Renal pelvis (tissue), 4 donors: ENCODE results near the gene EIF3M. TPM values are rescaled to one million over a fixed set of nuclear protein-coding genes. Genes with fewer than 3 reads are reported as not detected.
"Not testable (repeated sequence)": the region's sequence is repeated elsewhere in the genome, so short reads cannot be mapped to it uniquely, and the experiment has no call there.

Source experiments
- DNase-seq: peaks from one replicate; pipeline ENCODE4 v3.0.0-alpha.2; 2013
- polyA plus RNA-seq, 3 donors: library from polyadenylated mRNA; unstranded; fragments of 120-200 nt; gene quantifications; one replicate each; pipeline ENCODE4 v1.2.1, GENCODE V29; 2013; ENCODE audit not compliant: insufficient read length in 3 of 3

Gene EIF3M
- polyA plus RNA-seq, 3 donors, result 625 to 694 (median 681) TPM

DNA sequence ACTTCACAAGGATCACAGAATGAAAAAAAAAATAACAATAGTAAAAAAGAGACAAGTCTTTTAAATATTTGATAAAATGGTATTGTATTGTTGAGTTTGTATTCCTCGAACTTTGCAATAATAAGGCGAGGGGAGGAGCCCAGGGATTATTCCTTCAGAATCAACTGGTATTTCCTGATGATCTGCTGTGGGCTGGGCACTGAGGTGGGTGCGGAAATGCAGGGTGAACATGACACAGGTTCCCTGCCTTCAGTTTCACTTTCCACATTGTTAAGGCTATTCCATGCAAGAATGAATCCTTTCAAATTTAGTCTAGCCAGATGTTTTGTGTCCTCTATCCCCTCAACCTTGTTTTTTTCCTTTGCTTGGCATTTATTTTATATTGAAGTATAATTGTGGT lies 2.1 kb upstream of the EIF3M start:
- no peak for DNase-seq

DNA sequence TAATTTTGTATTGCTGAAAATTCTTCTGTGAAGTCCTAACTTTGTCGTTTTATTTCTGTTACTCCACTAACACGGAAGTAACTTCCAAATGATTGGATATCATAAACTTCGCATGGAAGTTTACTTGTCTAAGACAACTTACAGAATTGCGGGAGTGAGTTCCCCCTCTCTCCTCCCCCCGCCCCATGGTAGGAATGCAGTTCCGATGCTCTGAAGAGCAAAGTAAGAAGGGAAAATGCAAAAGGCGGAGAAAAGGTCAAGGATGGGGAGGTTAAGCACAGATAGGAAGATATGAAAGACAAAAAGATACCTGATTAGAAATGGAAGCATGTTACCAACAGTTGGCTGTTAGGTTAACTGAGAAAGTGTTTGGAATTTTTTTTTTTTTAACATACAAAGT lies 1.3 kb downstream of the EIF3M start:
- DNase-seq, result no peak

DNA sequence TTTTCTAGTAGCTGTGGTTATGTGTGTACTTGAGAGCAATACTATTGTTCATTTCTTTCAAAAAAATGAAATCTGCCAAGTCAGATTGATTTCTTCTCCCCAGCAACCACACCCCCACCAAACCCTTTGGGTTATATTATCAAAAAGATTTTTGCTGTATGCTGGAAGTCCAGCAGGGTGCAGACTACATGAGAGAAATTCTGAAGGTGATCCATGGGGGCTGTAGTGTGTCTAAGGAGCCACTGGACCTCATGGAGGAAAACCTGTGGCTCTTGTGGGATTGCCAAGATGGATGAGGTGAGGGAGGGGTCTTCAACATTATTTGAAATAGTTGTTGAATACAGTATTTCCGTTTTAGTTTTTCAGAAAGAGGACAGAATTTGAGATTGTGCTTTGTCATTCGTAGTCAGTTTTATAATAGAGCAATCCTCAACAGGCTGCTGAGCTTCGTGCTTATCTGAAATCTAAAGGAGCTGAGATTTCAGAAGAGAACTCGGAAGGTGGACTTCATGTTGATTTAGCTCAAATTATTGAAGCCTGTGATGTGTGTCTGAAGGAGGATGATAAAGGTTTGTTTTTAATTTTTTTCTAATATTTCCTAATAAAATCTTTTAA lies 3.1 kb downstream of the EIF3M start:
- no peak for DNase-seq

DNA sequence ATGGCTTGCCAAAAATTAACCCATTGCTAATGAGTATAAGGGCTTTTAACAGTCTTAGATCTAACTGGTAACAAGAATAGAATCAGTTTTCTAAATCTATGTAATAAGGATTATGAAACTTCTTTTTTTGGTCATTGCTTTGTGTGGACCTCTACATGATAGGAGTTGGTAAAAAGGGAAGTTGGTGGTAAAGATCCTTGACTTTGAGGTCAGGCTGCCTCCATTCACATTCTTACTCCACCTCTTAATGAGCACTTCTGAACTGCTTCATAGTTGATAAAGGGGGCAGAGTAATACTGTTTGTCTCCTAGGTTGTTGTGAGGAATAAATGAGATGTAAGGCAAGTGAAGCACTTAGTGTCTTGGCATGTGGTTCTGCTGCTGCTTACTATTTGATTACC lies 10.6 kb downstream of the EIF3M start:
- no peak for DNase-seq

DNA sequence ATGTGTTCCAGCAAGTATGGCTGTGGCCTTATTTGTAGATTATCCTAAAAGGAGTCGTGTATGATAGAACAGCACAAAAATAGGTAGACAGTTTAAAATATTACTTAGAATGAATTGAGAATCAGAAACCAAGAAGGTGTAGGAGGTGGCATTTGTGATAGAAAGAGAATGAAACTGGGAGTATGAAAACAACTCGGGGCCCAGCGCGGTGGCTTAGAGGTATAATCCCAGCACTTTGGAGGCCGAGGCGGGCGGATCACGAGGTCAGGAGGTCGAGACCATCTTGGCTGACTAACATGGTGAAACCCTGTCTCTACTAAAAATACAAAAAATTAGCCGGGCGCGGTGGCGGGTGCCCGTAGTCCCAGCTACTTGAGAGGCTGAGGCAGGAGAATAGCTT lies 12.5 kb downstream of the EIF3M start:
- not testable (repeated sequence) for DNase-seq

DNA sequence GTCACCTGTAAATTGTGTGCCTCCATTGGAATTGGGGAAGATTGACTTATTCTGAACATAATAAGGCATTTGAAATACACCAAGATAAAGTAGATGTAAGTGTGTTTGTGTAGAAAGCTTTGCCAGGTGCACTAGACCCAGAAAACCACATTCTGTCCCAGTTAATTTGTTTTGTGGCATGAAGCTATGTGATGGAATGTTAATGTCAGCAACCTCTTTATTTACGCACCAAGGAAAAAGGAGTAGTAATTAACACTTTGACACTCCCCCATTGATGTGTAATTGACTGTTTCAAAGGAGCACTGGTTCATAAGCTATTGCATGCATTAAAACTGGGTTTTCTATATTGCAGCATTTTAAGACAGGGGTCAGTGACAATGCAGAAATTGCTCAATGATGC lies 14.3 kb downstream of the EIF3M start:
- peak; percentile 68 for DNase-seq

DNA sequence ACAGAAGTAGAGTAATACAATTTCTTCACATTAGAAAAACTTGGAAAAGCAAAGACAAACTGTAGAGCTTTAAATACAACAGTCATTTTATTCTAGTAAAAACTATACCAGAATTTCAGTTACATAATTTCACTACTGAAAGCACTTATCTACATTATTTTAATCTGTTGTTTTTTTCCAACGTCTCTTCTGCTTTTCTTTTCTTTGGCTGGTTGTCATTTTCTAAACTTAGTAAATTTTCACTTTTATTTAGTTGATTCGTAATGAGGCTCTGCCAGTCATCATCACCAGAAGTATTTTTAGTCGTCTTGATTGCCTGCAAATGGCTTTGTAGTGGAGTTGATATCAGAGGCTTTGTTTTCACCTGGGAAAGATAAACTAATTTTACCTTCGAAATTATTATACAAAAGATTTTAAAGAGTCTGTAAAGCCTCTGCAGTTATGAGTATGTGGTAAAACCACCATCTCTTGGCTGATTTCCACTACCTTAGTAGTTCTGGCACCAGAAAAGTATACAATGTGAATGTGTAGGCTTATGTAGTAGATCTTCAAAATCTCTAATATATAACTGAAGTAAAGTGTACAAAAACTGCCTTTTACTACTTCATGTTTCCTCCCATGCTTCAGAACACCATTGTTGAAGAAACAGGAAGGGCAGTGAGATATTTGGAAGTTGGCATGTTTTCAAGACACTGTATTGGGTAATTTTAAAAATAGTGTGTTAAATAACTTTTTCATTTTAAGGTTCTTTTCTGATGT lies 19.2 kb downstream of the EIF3M start:
- DNase-seq, result no peak

DNA sequence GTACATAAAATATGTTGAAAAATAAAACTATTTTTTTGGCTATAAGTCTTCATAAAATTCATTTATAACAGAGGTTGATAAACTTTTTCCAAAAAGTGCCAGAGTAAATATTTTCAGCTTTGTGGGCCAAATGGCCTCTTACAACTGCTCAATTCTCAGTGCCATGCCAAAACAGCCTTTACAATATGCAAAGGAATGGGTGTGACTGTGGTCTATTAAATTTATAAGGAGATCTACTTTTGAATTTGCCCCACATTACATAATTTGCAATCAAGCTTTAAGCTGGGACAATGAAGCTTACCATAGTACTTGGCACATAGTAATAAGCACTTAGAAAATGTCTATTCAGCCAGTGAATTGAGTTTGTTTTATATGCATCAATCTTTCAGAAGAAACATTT lies 22.6 kb downstream of the EIF3M start:
- no peak for DNase-seq

DNA sequence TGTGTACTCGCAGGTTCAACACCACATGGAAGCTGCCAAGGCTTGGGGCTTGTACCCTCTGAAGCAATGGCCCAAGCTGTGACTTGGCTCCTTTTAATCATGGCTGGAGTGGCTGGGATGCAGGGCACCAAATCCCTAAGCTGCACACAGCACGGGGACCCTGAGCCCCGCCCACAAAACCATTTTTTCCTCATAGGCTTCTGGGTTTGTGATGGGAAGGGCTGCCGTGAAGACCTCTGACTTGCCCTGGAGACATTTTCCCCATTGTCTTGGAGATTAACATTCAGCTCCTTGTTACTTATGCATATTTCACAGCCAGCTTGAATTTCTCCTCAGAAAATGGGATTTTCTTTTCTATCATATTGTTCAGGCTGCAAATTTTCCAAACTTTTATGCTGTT lies 25.2 kb downstream of the EIF3M start:
- not testable (repeated sequence) for DNase-seq

DNA sequence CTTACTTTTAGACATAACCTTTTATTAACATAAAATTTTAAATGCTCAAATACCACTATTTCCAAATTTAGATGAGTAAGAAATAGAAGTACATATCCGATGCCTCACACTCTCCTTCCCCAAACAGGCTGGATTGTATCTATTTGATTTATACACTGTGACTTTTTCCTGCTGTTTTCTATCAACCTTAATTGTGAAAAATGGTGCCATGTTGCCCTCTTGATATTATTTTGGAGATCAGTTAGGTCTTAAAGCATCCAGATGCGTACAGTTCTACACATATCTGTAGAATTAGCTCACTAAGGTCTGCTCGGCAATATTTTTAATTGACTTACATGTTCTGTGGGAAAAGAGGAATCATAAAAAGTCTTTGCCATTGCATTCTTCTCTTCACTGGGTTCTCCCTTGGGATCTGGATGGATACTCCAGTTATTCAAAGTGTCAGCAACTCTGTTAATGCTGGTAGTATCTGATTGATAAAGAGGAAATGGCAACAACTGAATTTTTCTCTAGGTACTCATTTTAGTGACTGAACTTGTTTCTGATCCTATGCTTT lies 27.2 kb downstream of the EIF3M start:
- DNase-seq, result peak; percentile 44

DNA sequence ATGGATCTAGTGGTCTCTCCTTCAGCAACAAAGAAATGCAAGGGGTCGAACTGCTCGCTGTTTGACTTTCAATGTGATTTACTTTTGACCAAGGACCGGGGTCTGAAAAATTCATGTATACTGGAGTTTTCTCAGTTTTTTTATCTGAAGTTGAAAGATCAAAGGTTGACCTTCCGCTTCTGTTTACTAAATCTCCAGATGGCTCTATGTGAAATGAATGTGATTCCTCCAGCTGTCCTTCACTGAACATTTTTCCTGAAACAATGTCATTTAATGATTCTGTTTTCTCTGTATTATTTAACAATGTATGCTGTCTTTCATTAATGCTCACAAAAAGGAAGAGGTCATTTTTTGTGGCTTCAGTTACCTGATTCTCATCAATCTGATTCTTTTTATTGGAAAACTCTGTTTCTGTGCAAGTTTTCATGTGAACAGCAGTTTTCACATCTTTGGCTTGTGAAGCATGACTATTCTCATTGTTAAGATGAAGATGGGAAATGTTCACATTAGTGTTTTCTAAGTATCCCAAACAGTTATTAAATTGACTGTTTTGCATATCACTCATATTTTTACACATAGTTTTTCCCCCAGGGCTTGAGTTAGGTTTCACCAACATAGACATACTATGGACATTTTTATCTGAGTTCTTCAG lies 30.0 kb downstream of the EIF3M start:
- no peak for DNase-seq

DNA sequence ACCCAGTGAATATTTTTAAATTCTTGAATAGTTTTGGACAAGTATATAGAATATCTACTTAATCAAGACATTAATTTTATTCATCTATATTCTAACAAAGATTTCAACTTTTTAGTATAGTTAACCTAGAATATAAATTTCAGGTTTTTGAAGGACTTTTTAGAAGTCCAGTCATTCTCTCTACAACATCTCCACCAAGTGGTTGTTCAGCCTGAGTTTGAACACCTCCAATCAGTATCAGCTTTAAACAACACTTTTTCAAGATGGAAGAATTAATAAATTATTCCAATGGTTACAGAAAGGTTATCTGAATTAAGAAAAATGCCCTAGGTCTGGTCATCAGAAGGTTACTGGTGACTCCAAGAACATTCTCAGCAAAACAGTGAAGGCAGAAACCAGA lies 31.8 kb downstream of the EIF3M start:
- DNase-seq, result no peak

DNA sequence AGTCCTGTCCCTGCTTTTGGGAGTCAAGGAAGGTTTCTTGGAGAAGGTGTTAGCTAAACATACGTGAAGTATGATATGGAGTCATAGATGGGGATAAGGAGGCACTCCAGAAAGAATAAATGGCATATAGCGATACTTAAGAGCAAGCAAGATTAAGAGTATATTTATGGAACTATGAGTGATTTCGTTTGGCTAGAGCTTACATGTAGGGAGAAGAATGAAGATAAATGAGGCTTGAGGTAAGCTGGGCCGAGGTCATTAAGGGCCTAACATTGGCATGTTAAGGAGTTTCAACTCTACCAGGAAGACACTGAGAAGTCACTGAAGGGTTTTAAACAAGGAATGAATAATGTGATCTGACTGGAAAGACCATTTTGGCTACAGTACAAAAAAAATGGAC lies 33.3 kb downstream of the EIF3M start:
- no peak for DNase-seq

DNA sequence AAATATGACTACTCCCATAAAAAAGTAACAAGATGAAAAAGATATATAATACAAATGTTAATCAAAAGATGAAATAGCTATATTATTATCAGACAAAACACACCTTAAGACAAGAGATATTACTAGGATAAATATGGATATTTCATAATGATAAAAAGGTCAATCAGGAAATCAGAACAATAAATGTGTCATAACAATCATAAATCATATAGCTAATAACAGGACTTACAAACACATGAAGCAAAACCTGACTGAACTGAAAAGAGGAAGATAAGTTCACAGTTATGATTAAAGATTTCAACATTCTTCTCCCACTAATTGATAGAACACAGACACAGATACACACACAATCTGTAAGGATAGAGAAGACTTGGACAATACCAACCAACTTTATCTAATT lies 47.2 kb downstream of the EIF3M start:
- no peak for DNase-seq

DNA sequence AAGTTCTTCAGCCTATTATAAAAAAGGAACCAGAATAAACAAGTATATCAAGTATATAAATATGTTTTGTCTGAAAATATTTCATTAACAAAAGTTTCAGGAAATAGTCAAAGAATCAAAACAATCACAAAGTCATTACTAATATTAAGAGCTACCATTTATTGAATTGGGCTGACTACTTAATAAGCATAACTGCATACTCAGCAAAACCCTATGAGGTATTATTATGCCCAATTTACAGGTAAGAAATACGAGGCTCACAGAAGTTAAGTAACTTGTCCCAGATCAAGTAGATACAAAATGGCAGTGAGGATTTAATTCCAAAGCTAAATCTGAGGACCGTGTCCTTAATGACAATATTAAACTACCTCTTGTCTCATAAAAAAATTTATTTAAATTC lies 52.2 kb downstream of the EIF3M start:
- DNase-seq, result no peak

DNA sequence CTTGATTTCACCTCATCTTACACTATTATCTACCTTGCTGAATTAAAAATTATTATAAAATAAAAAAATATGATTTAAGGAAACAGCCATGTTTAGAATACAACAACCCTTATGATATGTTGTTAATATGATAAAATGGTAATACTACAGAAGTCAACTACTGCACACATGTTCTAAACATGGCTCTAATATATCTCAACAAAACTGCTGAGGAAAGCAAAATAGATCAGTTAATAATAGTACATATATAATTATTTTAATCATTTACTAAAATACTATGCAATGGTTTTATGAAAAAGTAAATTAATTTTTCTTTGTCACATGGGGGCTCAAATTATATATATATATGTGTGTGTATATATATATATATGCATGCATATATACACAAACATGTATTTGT lies 57.7 kb downstream of the EIF3M start:
- no peak for DNase-seq

DNA sequence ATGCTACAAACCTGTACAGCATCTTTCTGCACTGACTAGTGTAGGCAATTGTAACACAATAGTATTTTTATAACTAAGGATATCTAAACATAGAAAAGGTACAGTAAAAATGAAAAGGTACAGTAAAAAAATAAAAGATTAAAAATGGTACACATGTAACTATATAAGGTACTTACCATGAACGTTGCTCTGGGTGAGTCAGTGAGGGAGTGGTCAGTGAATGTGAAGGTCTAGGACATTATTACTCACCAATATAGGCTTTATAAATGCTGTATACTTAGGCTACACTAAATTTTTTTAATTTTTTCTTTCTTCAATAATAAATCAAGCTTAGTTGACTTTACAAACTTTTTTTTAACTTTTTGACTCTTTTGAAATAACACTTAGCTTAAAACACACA lies 59.9 kb downstream of the EIF3M start:
- DNase-seq, result no peak

Other genes starting within 250 kb of the EIF3M start
- 100 to 1,000 TPM; 205 to 231 (median 225) TPM for gene WT1, start 148.3 kb upstream of the EIF3M start, polyA plus RNA-seq
- gene CCDC73, start 210.8 kb downstream of the EIF3M start, polyA plus RNA-seq, result under 1 TPM; 0.23 to 0.37 (median 0.30) TPM
- gene PRRG4, start 246.1 kb downstream of the EIF3M start, polyA plus RNA-seq, result 1 to 10 TPM; 4.8 to 7.7 (median 5.8) TPM